Activated T-helper 1 cell treated with Interleukin-2 at 50 U/mL for 16 hours (primary cell): ENCODE data around the gene P2RX5.
A peak's percentile ranks its signal among the peaks of the same experiment; 100 is the strongest.

Source experiments
- DNase-seq: peaks from one replicate; pipeline ENCODE4 v3.0.0-alpha.2; 2020; ENCODE audit warnings: low read depth

Gene P2RX5

DNA sequence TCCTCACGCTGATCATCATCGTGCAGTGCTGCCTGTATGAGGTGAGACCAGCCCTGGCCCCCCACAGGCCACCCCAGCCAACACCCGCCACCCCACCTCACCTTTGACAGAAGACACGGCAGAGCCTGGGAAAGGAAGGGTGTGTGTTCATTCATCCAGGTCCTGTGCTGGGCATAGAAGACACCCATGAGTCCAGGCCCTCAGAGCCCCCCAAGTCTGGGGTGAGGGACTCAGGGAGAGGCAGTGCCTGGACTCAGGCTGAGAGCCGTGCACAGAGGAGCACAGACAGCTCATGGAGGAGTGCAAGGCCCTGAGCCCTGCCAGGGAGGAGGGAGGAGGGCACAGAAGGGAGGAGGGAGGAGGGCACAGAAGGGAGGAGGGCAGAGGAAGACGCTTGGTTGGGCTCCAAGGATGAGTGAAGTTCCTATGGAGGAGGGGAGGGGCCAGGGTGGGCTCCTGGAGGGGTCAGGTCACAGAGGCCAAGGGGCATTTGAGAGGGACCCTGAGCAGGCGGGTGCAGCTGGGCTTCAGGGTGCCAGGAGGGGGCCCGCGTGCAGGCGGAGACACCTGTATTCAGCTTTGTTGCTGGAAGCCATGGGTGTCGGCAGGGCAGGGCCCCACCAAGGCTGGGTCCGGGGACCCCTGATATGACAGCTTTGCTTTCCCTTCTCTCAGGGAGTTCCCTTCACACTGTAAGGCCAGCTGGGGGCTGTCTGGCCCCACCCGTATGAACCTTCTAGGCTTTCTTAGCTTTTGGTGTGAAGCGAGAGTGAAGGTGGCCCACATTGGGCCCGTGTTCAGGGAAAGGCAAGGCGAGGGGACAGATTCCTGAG is 39.0 kb downstream of the P2RX5 start:
- DNase-seq: no peak

- no peak for DNase-seq
These were observed 39.6 kb downstream of the P2RX5 start for GRCh38 chr17:3656353-3656752.

- DNase-seq: no peak
These were observed 40.2 kb downstream of the P2RX5 start for GRCh38 chr17:3655766-3656165.

GRCh38 chr17:3647769-3648555 is 48.0 kb downstream of the P2RX5 start:
- no peak for DNase-seq

GRCh38 chr17:3647251-3647650 is 48.7 kb downstream of the P2RX5 start:
- DNase-seq: no peak

GRCh38 chr17:3645310-3645709 is 50.6 kb downstream of the P2RX5 start:
- no peak for DNase-seq

- no peak for DNase-seq
These were observed 52.0 kb downstream of the P2RX5 start for GRCh38 chr17:3643889-3644349.

DNA sequence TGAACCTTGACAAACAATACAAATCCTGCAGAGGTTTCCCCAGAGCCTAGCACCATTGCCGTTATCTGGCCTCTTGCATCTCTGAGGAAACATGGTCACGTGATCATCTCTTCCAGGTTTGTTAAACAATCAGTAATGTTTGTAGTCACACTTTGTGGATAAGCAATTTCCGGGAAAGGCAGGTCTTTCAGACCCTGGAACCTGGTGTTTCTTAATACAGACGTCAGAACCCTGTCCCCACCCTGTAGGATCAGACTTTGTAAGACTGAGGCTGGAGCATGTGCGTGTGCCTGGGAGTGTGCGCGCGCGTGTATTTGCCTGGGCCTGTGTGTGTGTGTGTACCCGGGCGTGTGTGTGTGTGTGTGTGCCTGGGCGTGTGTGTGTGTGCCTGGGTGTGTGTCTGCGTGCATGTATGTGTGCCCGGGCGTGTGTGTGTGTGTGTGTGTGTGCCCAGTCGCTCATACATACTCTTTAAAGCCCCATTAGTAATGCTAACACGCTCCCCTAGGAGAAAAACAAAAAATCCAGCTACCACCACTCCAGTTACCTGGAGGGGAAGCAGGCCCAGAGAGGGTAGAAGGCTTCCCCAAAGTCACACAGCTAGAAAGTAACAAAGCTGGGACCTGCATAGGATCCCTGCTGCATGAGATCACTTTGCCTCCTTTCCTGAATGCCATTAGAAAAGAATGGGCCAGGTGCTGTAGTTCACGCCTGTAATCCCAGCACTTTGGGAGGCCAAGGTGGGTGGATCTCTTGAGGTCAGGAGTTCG is 54.1 kb downstream of the P2RX5 start:
- DNase-seq: no peak

GRCh38 chr17:3641014-3641413 is 54.9 kb downstream of the P2RX5 start:
- DNase-seq: no peak

DNA sequence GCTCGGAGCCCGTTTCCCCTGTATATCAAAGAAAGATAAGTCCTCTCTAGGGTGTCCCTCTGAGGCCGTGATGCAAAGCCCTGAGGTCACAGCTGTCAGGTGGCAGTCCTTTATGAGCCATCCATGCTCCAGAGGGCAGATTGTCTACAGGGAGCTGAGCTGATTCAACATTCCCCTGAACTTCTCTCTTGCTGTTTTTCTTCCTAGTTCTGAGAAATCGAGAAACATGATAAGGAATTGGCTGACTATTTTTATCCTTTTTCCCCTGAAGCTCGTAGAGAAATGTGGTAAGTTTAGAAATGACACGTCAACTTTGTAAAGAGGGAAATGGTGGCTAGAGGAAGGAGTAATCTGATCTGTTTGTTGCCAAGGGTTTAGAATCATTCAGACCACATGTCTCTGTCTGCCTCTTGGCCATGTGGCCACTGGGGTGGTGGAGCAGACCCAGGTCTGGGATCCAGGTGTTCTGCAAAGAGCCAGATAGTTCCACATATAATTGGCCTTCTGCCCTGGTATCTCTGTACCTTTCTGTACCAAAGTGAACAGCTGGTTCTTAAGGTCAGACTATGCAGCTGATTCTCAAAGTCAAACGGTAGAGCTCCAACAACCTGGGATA is 55.9 kb downstream of the P2RX5 start:
- no peak for DNase-seq

- no peak for DNase-seq
These were observed 59.0 kb downstream of the P2RX5 start for GRCh38 chr17:3636908-3637373.

- DNase-seq: peak; percentile 92
These were observed 59.6 kb downstream of the P2RX5 start, which contains the start of the genes CTNS and SHPK for GRCh38 chr17:3636154-3636907. Gene CTNS, plus strand, starts transcription at chr17:3636760. Its CDS starts 3,447 bp downstream, at chr17:3640207. Gene SHPK, minus strand, starts transcription at chr17:3636250. Its CDS starts 31 bp downstream, at chr17:3636219.

DNA sequence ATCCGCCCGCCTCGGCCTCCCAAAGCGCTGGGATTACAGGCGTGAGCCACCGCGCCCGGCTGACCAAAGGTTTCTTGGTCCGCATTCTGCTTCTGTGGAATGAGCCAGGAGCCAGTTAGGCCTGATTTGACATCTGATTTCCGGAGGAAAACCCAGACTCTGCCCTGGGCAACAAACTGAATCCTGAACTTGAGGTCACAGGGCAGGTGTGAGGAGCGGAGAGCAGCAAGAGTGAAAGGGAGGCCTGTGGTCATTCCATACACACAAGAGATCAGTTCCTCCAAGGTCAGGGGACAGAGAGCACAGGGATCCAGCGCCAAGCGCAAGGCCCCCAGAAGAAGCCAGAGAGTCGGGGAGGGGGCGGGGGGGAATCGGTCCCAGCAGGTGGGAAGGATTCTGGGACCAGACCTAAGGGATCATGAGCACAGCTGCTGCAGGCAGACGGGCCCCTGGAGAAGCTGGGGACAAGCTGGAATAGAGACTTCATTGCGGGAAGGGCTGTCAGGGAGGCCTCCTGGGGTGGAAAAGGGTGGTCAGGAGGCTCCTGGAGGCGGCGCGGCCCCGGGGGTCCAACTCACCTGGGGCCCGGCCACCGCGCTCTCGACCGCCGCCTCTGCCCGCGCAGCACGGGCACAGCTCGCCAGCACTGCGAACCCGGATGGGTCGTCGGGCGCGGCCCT is 60.3 kb downstream of the P2RX5 start:
- no peak for DNase-seq

GRCh38 chr17:3632287-3632686 is 63.7 kb downstream of the P2RX5 start:
- DNase-seq: no peak

DNA sequence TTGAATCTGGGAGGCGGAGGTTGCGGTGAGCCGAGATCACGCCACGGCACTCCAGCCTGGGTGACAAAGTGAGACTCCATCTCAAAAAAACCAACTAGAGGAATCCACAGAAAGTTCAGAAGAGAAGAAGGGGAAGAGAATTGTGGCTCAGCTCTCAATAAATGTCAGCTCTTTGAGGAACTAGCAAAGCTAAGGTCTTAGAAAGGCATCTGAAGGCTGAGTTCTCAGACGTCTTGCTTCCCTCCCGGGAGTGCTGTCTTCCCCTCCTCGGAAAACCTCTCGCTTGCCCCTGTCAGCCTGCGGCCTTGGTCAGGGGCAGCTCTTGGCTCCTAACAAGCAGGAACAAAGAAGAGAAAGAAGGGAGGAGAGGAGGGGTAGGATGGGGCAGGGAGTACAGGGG is 65.2 kb downstream of the P2RX5 start:
- DNase-seq: no peak

DNA sequence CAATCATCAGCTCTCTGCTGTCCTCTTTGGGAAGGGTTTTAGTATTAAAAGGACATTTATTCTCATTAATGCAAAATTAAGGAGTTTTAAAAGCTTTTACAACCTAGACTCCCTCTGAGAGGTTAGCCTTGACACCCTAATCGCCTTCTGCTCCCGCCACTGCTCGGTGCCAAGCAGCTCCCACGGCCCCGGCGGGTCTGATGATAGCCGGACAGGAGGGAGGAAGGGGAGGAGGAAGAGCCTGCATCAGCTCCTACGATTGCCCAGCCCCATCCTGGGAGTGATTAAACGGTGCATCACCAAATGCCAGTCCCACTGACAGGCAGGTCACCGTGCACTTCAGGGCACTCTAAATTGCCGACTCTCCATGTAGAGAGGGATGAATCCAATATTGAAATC is 68.2 kb downstream of the P2RX5 start:
- no peak for DNase-seq

- no peak for DNase-seq
These were observed 68.9 kb downstream of the P2RX5 start for GRCh38 chr17:3626831-3627768.
